ENCODE measurements around the gene KLKB1.

DNA sequence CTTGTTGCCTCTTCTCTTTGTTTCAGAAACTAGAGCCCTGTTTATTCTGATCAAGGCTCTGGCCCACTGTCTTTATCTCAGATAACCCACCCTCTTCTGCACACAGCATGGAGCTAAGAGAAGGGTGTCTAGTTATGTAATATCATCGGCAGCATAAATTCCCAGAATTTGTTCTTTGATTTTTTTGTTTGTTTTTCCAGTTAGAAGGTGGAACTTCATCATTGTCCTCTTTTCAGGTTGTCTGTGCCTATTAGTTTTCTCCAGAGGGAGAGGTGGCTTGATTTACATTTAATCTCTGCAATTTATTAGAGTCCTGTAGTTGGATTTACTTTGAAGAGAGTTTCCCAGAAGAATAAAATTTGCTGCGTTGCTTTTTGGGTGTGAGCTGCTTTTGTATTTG is 23.5 kb downstream of the KLKB1 start:
- TF ChIP-seq, protein P1, sequence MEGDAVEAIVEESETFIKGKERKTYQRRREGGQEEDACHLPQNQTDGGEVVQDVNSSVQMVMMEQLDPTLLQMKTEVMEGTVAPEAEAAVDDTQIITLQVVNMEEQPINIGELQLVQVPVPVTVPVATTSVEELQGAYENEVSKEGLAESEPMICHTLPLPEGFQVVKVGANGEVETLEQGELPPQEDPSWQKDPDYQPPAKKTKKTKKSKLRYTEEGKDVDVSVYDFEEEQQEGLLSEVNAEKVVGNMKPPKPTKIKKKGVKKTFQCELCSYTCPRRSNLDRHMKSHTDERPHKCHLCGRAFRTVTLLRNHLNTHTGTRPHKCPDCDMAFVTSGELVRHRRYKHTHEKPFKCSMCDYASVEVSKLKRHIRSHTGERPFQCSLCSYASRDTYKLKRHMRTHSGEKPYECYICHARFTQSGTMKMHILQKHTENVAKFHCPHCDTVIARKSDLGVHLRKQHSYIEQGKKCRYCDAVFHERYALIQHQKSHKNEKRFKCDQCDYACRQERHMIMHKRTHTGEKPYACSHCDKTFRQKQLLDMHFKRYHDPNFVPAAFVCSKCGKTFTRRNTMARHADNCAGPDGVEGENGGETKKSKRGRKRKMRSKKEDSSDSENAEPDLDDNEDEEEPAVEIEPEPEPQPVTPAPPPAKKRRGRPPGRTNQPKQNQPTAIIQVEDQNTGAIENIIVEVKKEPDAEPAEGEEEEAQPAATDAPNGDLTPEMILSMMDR (IDR thresholded peaks at IDR 0.05): no peak
- no peak for TF ChIP-seq EP300 (IDR thresholded peaks at IDR 0.05)
- no peak for TF ChIP-seq POLR2A (IDR thresholded peaks at IDR 0.05)
